ENCODE data around the gene WBP11. TPM values are rescaled to one million over a fixed set of nuclear protein-coding genes. Genes with fewer than 3 reads are reported as not detected.

Gene WBP11
- total RNA-seq, 1 experiment from 2014 or later, result 108 TPM

- Histone ChIP-seq H3K9me3 (ENCODE audit: control insufficient read depth, low read depth, low read length) (no peaks in the 10 kb centered on the region), H3K4ac (ENCODE audit: low read depth, low read length) (no peak overlapping the region), H2BK15ac (ENCODE audit: low read depth, low read length) (no peak overlapping the region), H3K4me1 (ENCODE audit: insufficient read depth, low read length) (no peaks in the 10 kb centered on the region), H3K9ac (ENCODE audit: extremely low read depth, insufficient read length, low read length) (no peak overlapping the region), H3K23ac (ENCODE audit: insufficient read length, low read depth, low read length) (no peak overlapping the region), H3K23me2 (ENCODE audit: insufficient read length, low read depth, low read length, poor library complexity, severe bottlenecking) (no peaks in the 10 kb centered on the region), H2AFZ (ENCODE audit: low read length) (no peak overlapping the region), H3K14ac (ENCODE audit: insufficient read depth, low read length) (no peak overlapping the region), H3K79me1 (ENCODE audit: insufficient read depth, low read depth, low read length, poor library complexity, severe bottlenecking) (peaks cover 3% of the 10 kb centered on the region), H3K27ac (ENCODE audit: insufficient read length, low read depth, low read length) (no peak overlapping the region), H3K79me2 (ENCODE audit: insufficient read depth, low read length) (peaks cover 4% of the 10 kb centered on the region), H2BK5ac (ENCODE audit: insufficient read length, low read length) (no peak overlapping the region), H3T11ph (ENCODE audit: low read length) (no peak overlapping the region), H4K91ac (ENCODE audit: insufficient read length, low read depth, low read length) (no peak overlapping the region), H2BK12ac (ENCODE audit: insufficient read length, low read depth, low read length) (no peak overlapping the region), H3K27me3 (ENCODE audit: insufficient read depth, low read length) (no peaks in the 10 kb centered on the region), H3K56ac (ENCODE audit: insufficient read length, low read depth, low read length) (no peak overlapping the region), H2AK5ac (ENCODE audit: insufficient read length, low read length) (no peak overlapping the region), H3K4me2 (ENCODE audit: insufficient read depth, insufficient read length, low read length) (no peak overlapping the region), H4K20me1 (ENCODE audit: control insufficient read depth, insufficient read depth, insufficient read length) (no peaks in the 10 kb centered on the region), H4K8ac (replicated peaks; ENCODE audit: insufficient read length, low read depth, low read length) (no peak overlapping the region), H4K5ac (ENCODE audit: insufficient read length, low read depth, low read length) (no peak overlapping the region), H2BK20ac (ENCODE audit: low read depth, low read length, poor library complexity, severe bottlenecking) (no peak overlapping the region), H2BK120ac (ENCODE audit: low read depth, low read length, poor library complexity, severe bottlenecking) (no peak overlapping the region), H3K18ac (ENCODE audit: insufficient read length, low read depth, low read length) (no peak overlapping the region)
- DNase-seq, result no peak
- no peaks in the 10 kb centered on the region for H3K27me3 Mint-ChIP-seq (ENCODE audit: low read depth)
- TF ChIP-seq, protein P1, sequence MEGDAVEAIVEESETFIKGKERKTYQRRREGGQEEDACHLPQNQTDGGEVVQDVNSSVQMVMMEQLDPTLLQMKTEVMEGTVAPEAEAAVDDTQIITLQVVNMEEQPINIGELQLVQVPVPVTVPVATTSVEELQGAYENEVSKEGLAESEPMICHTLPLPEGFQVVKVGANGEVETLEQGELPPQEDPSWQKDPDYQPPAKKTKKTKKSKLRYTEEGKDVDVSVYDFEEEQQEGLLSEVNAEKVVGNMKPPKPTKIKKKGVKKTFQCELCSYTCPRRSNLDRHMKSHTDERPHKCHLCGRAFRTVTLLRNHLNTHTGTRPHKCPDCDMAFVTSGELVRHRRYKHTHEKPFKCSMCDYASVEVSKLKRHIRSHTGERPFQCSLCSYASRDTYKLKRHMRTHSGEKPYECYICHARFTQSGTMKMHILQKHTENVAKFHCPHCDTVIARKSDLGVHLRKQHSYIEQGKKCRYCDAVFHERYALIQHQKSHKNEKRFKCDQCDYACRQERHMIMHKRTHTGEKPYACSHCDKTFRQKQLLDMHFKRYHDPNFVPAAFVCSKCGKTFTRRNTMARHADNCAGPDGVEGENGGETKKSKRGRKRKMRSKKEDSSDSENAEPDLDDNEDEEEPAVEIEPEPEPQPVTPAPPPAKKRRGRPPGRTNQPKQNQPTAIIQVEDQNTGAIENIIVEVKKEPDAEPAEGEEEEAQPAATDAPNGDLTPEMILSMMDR (conservative IDR thresholded peaks at IDR 0.05), result no peak
- no peak overlapping the region for H3K4me3 Mint-ChIP-seq
- no peaks in the 10 kb centered on the region for H3K9me3 Mint-ChIP-seq
- H3K4me1 Mint-ChIP-seq, result no peaks in the 10 kb centered on the region
- no peak overlapping the region for H3K27ac Mint-ChIP-seq
- WGBS (ENCODE audit: extremely low coverage, insufficient read length, low lambda C conversion rate), result 100% methylated on average over 1 of the region's 4 CpGs
- peaks cover 45 to 83% (median 81%) of the 10 kb centered on the region in 3 experiments for H3K36me3 Mint-ChIP-seq (ENCODE audit: insufficient read depth in 1 of 3, low read depth in 3 of 3)
Measured at GRCh38 chr12:14795028-14795448, 8.2 kb downstream of the WBP11 start.

All from H9 (cell line).